ENCODE measurements around the gene CDH23.

- no peak for TF ChIP-seq CTCF (IDR thresholded peaks at IDR 0.05; ENCODE audit: poor library complexity, severe bottlenecking)
- no peak for TF ChIP-seq EZH2 (IDR thresholded peaks at IDR 0.05; ENCODE audit: borderline replicate concordance, insufficient read depth, low read length, poor library complexity, severe bottlenecking)
- TF ChIP-seq RAD21 (conservative IDR thresholded peaks at IDR 0.05): no peak
- no peak for TF ChIP-seq REST (IDR thresholded peaks at IDR 0.05; ENCODE audit: borderline replicate concordance)
- no peak for TF ChIP-seq POLR2AphosphoS5 (IDR thresholded peaks at IDR 0.05)
These were observed 78.1 kb downstream of the CDH23 start for GRCh38 chr10:71474702-71475242.

Measured in neural cell (in vitro differentiated cells).